ENCODE results near the gene FBXL14.

DNA sequence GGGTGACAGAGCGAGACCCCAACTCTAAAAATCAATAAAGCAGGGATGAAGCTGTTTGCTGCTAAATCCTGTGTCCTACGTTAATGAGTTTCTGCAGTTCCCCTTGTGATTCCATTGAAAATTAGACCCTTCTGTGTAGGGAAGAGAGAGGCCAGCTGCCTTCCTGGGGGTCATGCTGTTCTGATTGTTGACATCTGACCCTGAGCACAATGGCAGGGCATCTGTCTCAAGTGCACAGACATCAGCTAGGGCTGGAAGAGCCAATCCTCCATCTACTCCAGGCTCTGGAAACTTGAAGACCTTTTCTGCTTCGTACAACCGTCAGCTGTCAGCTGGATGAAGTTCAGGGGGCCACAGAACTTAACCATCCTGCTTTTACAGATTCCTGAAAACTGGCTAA, 10.1 kb downstream of the FBXL14 start:
- TF ChIP-seq, protein P1, sequence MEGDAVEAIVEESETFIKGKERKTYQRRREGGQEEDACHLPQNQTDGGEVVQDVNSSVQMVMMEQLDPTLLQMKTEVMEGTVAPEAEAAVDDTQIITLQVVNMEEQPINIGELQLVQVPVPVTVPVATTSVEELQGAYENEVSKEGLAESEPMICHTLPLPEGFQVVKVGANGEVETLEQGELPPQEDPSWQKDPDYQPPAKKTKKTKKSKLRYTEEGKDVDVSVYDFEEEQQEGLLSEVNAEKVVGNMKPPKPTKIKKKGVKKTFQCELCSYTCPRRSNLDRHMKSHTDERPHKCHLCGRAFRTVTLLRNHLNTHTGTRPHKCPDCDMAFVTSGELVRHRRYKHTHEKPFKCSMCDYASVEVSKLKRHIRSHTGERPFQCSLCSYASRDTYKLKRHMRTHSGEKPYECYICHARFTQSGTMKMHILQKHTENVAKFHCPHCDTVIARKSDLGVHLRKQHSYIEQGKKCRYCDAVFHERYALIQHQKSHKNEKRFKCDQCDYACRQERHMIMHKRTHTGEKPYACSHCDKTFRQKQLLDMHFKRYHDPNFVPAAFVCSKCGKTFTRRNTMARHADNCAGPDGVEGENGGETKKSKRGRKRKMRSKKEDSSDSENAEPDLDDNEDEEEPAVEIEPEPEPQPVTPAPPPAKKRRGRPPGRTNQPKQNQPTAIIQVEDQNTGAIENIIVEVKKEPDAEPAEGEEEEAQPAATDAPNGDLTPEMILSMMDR (IDR thresholded peaks at IDR 0.05; ENCODE audit: low read depth, low read length) = no peak
- no peak for TF ChIP-seq POLR2A (IDR thresholded peaks at IDR 0.05; ENCODE audit: extremely low read depth, insufficient read length)
